ENCODE data around the gene SPAG9.

Gene SPAG9

DNA sequence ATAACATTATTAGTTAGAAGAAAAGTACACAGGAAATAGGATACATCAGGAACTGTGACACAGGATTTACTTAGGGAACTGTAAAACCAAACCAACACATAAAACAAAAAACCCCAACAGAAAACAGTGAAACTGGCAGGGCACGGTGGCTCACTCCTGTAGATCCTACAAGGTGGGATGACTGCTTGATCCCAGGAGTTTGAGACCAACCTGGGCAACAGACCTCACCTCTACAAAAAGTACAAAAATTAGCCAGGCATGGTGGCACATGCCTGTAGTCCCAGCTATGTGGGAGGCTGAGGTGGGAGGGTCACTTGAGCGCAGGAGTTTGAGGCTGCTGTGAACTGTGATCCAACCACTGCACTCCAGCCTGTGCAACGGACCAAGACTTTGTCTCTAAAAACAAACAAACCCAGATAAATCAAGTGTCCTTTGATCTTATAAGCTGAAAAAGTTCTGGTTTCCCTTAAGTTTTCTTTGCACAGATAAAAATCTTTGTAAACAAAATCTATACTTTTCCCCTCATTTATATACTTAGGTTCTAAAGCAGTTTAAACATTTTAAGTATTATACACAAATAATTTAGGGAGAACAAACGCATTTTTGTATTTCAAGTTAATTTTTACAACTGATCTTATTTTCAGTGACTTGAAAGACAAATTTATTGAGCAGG lies 143.0 kb downstream of the SPAG9 start:
- DNase-seq = peak; percentile 9

DNA sequence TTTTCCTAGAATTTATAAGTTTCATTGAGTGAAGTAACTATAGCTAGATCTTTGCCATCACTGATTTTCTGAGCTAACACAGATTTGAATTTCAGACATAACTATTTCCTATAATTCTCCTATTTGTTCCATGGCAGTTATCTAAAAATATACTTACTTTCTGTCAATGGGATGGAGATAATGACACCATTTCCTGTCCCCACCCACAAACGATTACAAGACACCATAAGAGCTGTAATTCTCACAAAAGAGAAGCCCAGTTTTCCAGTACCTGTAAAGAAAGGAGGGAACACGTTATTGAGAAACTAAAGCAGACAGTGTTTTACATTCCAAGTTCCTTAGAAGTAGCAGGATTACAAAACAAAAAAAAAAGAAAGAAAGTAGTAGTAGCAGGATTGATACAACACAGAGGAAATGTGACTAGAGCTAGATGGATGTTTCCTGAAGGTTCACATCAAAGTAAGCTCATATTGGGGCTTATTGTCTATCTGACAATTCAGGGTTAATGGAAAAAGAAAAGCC lies 143.7 kb downstream of the SPAG9 start:
- no peak for DNase-seq

- DNase-seq = no peak
Measured at GRCh38 chr17:50973557-50974494, 146.8 kb downstream of the SPAG9 start.

DNA sequence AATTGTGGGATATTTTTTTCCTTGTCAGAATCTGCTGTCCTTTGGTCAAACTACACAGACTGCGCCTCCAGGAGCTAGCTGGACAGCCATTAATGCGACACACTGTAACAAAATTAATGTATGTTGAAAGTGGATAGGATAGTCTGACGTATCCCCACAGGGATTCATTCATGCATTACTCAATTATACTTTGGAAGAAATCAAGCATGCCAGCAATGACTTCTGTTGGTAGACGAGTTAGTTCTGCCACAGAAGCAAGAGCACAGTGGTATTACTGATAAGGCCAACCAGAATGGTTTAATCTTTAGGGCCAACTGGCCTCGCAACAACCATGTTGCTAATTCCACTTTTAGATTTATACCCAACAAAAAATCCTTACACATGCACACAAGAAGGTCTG lies 148.1 kb downstream of the SPAG9 start:
- DNase-seq = no peak

GRCh38 chr17:50967795-50968194 lies 152.9 kb downstream of the SPAG9 start:
- no peak for DNase-seq

GRCh38 chr17:50966163-50966666 lies 154.5 kb downstream of the SPAG9 start:
- DNase-seq = no peak

- no peak for DNase-seq
Measured at GRCh38 chr17:50963139-50963538, 157.5 kb downstream of the SPAG9 start.

DNA sequence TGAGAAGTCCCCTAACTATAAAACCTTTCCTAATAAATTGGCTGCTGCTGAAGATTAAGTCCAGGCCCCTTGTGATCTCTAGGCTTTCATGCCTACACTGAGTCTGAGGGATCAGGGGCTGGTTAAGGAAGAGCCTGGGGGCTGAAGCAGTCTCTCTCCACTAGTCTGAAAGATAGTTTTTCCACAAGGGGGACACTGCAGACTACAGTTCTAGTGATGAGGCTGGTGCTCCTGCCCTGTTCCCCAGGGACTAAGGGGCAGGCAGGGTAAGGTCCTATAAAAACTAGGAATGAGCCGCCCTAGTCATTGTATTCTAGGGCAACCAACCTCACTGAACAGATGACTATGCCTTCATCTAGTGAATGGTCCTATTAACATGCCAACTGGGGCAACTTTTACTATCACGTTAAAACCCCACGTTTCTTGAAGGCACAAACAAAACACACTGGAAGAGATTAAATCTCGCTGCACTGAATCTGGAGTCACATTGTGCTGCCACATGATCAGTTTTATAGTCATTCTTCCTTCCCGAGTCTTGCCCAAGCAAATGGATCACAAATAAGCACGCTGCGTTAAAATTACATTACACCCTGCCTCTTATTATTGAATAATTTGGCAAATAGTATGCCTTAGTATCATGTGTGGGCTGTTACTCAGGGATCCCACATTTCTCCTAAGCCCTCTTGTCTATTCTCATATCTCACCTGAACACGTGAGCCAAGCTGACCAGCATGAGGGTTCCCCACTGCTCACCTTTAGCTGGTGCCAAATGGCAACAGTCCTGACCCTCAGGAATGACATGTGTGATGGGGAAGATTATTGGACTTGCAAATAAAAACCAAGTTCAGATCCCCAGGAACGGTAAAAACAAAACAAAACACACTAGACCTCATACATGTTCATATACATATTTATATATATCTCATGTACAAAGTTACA lies 159.1 kb downstream of the SPAG9 start:
- no peak for DNase-seq

DNA sequence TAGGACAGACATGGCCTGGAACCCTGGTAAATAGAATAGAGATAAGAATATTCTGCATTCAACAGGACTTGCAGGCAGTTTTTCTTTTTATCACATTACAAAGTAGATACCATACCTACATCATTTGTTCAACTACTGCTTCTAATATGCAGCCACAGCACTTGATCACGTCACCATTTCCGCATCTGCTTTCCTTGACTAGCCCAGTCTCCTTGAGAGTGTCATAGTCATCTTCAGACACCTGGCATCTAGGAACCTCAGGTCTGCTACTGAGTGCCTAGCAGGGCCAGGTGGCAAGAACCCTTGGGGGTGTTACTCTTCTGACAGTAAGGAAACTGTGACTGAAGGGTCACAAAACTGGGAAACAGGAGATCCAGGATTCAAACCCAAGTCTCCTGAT lies 161.3 kb downstream of the SPAG9 start:
- DNase-seq = no peak

GRCh38 chr17:50957600-50958575 lies 162.8 kb downstream of the SPAG9 start:
- DNase-seq = no peak

DNA sequence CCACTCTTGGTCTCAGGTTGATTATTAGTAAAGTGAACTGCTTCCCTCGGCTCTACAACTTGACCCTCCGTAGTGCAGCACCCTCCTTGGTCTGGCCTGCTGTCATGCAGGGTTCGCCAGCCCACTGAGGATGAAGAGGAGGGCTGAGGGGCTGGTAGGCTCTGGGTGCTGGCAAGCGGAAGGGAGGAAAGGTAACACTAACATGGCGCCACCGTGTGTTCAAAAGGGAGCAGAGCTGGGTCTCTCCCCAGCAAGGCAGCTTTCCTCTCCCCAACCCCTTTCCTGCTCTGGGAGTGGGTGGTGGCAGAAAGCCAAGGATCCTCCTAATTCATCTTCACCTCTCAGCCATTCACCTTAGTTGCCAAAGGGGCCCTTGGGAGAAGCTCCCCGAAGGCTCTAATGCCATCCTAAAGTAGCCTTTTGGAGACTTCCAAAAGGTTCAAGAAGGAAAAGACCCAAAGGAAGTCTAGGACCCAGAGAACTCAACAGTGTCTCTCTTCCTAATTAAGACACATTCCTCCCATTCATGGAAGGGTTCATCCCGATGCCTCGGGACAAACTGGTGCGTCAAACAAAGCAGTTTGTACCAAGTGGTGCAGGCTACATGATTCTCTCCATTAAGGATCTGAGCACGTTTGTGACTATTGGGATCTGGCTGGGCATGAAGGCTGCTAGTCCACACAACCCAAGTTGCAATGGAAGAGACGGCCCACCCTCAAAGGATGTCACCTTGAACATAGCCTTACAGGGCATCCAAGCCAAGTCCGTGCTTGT lies 163.7 kb downstream of the SPAG9 start:
- peak; percentile 50 for DNase-seq

DNA sequence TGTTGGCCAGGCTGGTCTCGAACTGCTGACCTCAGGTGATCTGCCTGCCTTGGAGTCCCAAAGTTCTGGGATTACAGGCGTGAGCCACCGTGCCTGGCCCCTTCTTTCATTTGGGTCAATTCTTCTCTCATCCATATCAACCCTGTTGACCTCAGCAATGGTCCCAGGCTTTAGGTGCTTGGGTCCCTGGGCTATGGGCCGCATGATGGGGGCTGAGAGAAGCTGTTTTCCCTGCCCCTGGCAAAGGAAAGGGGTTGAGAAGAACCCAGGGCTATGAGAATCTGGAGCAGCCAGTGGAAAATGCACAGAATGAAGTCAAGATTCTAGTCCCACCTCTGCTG lies 164.3 kb downstream of the SPAG9 start:
- DNase-seq = no peak

DNA sequence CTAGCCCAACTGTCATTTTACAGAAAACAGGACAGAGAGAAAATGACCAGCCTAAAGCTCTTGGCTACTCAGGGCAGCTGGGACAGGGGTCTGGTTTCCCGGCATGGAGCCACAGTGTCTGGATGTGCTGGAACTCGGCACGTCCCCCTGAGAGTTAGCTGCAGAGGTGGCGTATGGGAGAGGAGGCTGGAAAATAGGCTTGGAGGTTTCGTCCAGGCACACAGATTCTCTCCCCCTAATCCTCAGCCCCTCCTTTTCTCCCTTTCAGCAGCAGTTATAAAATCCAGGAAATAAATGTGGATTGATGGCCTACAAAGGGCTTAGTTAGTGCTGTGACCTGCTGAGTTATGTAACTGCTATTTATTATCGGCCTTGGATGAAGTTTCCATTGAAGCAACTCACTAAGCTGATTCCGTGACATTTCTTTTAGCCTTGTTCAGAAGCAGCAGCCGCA lies 165.0 kb downstream of the SPAG9 start:
- no peak for DNase-seq

GRCh38 chr17:50955160-50955559 lies 165.5 kb downstream of the SPAG9 start:
- DNase-seq = no peak

- DNase-seq = no peak
Measured at GRCh38 chr17:50954641-50955121, 166.0 kb downstream of the SPAG9 start.

GRCh38 chr17:50953831-50954601 lies 166.7 kb downstream of the SPAG9 start:
- no peak for DNase-seq

GRCh38 chr17:50953518-50953830 lies 167.2 kb downstream of the SPAG9 start:
- DNase-seq = no peak

DNA sequence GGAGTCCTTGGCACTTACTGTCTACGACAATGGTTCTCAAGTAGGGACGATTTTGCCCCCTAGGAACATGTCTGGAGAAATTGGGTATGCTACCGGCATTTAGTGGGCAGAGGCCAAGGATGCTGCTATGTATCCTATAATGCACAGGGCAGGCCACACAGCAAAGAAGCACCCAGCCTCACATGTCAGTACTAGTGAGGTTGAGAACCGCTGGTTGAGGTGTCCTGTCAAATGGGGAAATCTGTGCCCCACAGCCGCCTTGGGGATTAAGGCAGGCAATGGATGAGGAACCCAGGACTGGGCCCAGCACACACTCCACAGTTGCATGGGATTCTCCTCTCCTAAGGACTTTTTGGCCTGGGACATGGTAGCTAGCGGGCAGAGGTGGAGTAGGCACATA lies 167.8 kb downstream of the SPAG9 start:
- DNase-seq = no peak

- DNase-seq = no peak
Measured at GRCh38 chr17:50952013-50952412, 168.7 kb downstream of the SPAG9 start.

Measured in kidney glomerular epithelial cell (primary cell).